H4 (cell line): ENCODE measurements around the gene TMEM37. TPM values are rescaled to one million over a fixed set of nuclear protein-coding genes. Genes with fewer than 3 reads are reported as not detected.

ENCODE experiments used
- DNase-seq: peaks from one replicate; pipeline ENCODE4 v3.0.0-alpha.2; 2015; ENCODE audit warnings: low spot score
- total RNA-seq: library from RNA; depleted of rRNA; stranded (reverse); fragments of >200 nt; shearing (Covaris generic); gene quantifications from 2 replicates; pipeline ENCODE4 v1.2.3, GENCODE V29; 2014; rRNA removed

Gene TMEM37
- total RNA-seq, 1 experiment from 2014 or later = 1.5 TPM

DNA sequence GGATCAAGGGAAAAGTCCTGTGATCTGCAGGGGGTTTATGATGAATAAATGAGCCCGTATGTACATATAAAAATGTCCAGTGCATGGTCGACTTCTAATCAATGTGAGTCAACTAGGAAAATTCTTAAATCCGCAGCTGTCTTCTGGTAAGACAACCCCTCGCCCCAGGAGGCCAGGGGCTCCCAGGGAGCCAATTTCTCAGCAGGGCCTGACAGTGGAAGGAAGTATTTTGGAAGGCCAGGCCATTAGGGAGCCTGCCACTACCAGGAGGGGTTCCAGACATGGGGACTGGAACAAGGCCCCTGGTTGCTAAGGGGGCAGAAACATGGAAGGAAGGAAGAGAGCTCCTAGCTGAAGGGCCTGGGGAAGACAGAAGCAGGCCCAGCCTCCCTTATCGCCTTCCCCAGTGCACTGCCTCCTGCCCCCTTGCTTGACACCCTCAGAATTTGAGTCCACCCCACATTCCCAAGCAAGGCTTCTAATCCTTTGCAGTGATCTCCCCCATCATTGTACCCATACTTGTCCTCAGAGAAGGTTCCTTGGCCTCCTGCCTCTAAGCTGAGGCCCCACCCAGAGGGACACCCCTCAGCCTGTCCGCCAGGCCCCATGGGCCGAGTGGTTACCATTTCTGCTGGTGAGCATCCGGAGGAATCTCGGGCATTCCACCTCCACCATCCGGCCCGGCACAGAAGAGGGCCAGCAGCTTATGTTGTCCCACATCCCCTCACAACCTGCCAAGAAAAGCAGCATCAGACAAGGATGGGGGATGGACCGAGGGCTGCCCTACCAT lies 46.7 kb downstream of the TMEM37 start:
- DNase-seq = no peak

DNA sequence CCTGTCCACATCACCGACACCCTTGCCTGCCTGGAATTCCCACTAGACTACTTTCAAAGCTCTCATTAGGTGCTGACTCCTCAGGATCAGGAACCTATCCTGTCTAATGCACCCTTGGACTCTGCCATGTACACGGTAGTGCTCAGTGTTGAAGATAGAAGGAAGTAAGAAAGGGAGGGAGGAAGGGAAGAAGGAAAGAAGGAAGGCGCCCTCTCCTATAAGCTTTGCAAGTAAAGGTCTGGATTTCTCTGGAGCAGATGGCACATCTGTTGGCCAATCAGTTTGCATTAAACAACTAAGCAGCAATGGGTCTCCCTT lies 47.3 kb downstream of the TMEM37 start:
- DNase-seq = no peak

DNA sequence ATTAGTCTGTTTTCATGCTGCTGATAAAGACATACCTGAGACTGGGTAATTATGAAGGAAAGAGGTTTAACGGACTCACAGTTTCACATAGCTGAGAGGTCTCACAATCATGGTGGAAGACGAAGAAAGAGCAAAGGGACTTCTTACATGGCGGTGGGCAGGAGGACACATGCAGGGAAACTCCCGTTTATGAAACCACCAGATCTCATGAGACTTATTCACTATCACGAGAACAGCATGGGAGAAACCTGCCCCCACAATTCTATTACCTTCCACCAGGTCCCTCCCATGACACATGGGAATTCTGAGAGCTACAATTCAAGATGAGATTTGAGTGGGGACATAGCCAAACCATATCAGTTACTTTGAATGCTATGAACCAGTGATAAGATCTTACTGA lies 48.5 kb downstream of the TMEM37 start:
- no peak for DNase-seq

DNA sequence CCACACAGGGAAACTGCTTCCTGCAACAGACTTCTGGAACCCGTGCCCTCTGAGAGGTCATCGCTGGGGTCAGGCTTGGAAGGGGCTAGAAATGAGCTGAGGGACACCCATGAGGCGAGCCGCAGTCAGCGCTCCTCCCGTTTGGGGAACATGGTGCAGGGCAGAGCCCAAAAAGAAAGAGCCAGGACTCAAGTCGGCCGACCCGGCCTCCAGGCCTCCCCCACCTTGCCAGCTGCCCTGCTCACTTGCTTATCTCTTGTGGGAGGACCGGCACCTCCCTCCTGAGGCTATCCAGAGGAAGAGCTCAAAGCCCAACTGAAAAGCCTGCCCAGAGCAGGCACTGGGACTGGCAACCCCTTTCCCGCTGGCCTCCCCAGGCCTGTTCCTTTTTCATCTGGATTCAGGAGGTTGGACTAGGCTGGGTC lies 49.1 kb downstream of the TMEM37 start:
- no peak for DNase-seq

DNA sequence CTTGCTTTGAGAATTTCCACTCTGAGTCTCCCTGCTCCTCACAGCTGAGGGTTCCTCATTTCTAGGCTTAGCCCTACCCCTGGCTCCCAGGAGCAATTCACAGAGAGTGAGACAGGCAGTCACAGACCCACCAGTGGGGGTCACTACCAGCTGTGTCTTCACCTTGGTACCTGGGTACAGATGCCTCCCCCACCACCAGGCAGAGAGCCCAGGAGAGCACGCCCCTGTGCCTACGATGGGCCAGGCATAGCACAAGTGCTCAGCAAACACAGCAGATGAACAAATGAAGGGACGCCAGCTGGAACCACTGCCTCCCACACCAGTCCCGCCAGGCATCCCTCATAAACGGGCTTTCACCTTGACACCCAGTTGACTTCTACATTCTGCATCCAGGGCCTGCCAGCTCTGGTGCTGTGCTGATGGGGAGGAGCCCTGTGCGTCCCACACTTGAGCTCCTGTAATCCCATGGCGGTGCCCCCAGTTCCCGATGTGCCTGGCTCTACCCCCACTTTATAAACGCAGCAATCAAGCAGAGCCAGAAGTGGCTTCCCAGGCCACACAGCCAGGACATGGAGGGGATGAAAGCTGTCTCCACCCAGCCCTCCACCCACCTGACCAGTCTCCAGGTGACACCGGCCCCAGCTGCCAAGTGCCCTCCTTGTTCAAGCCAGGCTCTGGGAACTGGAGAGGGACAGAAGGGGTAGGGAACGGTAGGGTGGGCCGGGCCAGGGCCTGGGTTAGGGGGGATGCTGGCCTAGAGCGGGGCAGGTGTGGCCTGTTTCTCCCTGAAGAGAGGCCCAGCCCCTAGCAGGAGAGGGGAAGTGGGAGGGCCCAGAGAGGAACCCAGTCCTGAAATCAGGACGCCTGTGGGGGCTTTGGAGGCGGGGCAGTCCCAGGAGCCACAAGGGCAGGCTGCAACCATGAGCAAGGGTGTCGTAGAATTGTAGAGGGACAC lies 50.1 kb downstream of the TMEM37 start:
- no peak for DNase-seq

DNA sequence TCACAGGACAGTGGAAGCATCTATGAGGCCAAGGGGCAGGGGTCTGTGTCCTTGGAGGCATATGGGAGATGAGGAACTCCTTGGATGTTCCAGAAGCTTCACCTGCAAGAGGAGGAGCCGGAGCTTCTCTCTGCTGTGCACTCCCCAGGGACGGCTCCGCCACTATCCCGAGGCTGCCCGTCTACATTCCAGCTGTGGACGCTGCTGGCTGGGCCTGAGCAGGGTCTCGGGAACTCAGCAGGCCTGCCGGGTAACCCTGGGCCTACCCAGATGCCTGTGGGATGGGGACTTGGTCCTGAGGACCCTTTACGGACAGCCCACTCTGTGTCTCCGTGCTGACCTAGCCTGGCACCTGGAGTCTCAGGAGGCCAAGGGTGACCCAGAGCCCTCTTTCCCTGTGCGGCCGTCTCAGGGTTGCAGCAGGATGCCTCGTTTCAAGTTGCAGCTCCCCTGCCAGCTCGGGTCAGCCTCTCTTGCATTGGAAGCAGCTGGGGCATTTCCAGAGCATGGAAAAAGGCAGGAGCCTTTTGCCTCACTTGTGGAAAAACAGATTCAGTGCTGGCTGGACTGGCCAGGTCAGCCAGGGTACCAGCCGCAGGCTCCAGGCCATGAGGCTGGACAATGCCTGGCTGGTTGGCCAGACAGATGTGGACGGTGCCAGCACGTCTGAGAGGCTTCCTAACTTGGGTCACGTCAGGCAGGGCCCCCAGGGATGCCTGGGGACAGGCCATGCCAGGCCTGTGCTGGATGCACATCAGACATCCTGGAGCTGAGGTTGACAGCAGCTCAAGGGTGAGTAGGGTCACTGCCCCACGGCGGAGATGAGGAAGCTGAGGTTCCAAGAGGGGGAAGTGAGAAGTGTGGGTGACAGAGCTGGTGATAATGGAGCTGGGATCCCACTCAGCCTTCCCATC lies 51.1 kb downstream of the TMEM37 start:
- no peak for DNase-seq

DNA sequence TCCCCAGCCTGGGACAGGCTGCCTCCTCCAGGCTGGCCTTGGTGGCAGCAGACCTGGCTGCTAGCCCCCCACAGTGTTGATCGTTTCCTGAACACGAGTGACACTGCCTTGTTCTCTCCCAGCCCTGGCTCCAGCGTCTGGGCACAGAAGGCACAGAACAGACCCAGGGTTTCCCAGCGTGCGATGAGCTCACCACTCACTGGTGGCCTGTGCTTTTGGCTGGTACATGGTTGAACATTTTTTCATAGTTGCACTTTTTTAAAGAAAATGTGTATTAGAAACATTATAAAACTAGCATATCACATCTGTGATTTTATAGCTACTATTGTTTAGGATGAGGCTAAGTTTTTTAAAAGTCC lies 51.7 kb downstream of the TMEM37 start:
- DNase-seq = no peak

DNA sequence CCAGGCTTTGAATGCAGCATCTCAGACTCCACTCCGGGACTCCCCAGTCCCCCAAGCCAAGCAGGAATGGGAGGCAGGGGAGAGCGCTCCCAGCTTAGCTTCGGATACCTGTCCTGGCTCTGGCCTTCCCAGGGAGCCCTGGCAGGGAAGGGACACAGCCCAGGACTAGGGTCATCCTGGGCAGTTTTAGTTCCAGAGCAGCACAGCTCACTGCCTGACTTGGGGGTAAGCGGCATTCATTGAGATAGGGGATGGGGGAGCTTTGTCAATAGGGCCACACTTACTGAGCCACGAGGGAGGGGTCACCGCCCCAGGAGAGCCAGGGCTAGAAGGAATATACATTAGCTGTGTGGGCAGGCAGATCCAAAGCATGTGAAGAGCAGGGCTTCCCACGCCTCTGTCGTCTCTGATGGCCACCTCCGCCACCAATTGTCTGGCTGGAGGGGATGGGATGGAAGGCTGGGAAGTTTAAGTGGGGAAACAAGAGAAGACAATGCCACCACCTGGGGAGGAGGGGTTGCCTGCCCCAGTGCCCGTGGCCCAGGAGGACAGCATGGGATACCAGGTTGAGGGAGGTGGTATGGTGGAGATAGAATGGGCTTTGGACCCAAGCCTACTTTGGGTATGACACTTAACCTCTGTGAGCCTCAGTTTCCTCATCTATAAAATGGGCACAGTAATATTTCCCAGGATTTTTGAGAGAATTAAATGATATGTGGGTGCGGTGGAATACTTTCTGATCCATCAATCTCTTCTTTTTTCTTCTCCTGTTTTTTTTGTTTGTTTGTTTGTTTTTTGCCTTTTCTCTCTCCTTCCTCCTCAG lies 52.5 kb downstream of the TMEM37 start:
- DNase-seq = no peak

DNA sequence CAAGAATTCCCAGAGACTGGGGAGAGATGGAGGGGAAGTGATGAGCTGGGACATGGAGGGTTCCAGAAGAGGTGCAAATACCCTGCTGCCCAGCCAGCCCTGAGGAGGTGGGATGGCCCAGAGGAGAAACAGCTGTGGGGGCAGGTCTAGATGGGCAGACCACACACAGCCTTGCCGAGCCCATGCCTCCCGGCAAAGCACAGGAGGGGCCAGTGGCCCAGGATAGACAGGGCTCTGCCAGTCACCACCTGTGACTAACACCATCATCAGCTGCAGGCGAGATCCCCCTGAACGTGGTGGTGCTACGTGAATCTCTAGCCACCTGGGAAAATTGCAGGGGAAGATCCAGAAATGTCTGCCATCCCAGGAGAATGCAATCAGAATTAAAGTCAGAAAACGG lies 53.2 kb downstream of the TMEM37 start:
- DNase-seq = no peak

DNA sequence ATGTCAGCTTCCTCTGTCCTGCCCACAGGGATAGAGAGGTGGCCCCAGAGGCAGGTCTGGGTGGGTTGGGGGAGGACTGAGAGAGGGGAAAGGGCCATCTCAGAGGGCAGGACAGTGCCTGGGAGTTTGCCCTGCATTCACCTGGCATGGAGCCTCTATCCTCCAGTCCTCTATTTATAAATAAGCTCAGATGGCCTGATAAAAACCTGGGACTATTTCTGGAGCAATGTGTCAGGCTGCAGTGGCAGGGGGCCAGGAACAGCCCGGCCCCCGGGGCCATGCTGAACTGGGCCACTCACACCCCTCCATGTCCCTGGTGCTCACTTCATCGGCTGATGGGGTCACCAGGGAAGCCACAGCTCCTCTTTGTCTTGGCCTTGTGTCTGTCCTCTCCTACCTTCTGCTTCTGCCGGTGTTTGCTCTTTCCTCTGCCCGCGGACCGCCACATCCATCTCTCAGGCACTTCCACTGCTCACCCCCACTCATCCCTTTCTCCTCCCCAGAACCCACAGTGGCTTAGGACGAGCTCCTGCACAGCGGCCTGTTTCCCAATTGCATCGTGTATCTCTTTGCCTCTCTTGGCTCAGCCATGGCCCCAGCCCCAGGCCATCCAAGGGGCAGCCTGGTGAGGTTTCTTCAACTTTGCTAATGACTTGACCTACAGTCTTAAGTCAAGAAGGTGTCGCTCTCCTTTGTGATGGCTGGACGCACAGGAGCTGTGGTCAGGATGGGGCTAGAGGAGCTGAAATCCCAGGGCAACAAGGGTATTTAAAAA lies 53.9 kb downstream of the TMEM37 start:
- DNase-seq = no peak

DNA sequence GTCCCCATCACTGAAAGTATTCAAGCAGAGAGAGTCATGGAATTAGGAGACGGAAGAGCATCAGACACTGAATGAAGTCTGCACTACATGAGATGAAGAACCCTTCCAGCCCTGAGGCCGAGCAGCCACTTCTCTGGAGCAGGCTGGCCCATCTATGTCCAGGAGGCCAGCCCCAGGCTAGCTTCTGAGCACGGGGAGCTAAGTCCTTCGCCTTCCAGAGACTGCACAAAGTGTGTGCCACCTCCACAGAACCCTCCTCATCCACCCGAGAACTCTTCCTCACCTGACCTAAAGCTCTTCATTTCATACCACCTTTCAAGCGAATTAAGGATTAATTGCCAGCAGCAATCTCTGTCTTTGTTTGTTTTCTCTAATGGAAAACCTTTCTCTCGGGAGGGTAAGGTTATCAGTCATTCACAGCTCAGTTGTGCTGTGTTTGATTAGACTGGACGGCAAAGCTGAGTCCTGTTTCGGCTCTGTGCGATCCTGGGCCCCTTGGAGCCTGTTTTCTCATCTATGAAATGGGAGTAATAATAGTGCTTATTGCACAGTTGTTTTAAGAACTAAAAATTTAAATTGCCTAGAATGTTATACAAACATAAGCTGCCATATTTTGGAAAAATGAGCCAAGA lies 54.7 kb downstream of the TMEM37 start:
- DNase-seq = no peak

DNA sequence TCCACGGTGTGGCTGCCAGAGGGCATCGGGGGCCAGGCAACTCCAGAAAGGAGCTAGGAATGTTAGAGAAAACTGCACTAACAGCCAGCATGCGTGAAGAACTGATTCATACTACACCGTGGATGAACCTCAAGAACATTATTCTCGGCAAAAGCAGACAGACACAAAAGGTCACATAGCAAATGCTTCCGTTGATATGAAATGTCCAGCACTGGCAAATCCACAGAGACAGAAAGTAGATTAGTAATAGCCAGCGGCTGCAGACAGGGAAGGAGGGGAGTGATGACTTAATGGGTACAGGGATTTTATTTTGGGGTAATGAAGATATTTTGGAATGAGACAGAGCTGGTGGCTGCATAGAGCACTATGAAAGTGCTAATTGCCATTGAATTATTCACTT lies 55.2 kb downstream of the TMEM37 start:
- DNase-seq = no peak

DNA sequence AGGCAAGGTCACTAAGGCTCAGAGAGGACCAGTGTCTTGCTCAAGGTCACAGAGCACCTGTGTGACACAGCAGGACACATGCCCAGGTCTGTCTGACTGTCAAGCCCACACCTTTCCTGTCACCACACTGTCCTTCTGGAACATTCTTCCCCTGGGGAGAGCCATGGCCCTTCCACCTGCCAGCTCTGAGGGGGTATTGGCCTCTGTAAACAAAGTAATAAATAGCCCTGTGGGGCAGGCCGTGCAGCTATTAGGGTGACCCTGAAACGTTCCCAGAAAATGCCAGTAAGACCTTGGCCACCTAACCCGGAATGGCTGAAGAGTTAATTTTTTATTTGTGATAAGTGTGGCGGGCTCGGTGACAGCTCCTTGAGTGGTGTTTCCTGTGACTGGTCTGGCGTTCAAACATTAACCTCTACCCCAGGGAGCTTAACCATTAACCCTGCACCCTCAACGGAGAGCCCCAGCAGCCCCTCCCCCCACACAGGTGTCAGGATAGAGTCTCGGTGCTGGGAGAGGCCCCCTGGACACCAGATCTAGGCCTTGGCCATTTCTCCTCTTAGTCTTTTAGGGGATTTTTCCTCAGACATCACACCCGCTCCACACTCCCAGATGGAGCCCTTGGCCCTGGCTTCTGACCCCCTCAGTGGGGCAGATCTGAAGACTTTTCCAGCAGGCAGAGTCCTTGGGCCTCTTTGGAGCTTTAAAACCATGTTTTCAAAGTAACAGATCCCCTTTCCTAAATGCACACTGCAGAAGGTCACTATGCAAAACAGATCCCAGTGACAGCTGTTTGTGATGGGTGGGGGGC lies 56.0 kb downstream of the TMEM37 start:
- DNase-seq = no peak

Other genes with a start within 250 kb of the TMEM37 start
- gene STEAP3, start 208.0 kb upstream of the TMEM37 start, total RNA-seq = 14.0 and 17.7 TPM in 2 replicates
- gene C2orf76, start 65.0 kb upstream of the TMEM37 start, total RNA-seq = 5.3 and 15.4 TPM in 2 replicates
- 301 and 339 TPM in 2 replicates for gene DBI, start 64.9 kb upstream of the TMEM37 start, total RNA-seq
- gene SCTR, start 92.6 kb downstream of the TMEM37 start, total RNA-seq = not detected in 2 replicates
- gene CFAP221, start 112.6 kb downstream of the TMEM37 start, total RNA-seq = 1.0 TPM in 1 of 2 replicates, not detected in the other
- 16.1 and 17.2 TPM in 2 replicates for gene TMEM177, start 247.3 kb downstream of the TMEM37 start, total RNA-seq